GM12878 (cell line): ENCODE results near the gene GLIPR2. TPM values are rescaled to one million over a fixed set of nuclear protein-coding genes. Genes with fewer than 3 reads are reported as not detected.
A peak's percentile ranks its signal among the peaks of the same experiment; 100 is the strongest.

ENCODE experiments used
- BCL11A ChIP-seq: IDR thresholded peaks from 2 replicates; pipeline ENCODE4 v1.6.1; 2011; ENCODE audit warnings: low read depth, low read length
- CBX5 ChIP-seq: sonication (generic); IDR thresholded peaks from 2 replicates; pipeline ENCODE4 v1.6.1; 2016; ENCODE audit warnings: low read depth, moderate library complexity, mild to moderate bottlenecking, inconsistent platforms
- CREB1 ChIP-seq: IDR thresholded peaks from 2 replicates; pipeline ENCODE4 v1.6.1; 2012; ENCODE audit warnings: low read depth, mild to moderate bottlenecking, inconsistent platforms
- CREM ChIP-seq: IDR thresholded peaks from 2 replicates; pipeline ENCODE4 v1.6.1; 2014; ENCODE audit warnings: antibody characterized with exemption, low read depth
- EGR1 ChIP-seq, 2 experiments: IDR thresholded peaks; 1 replicate in 1 of 2; 2 replicates in 1 of 2; pipeline ENCODE4 v1.6.1; 2011 to 2012; ENCODE audit warnings: low read depth in 2 of 2, low read length in 2 of 2, borderline replicate concordance in 1 of 2, mild to moderate bottlenecking in 1 of 2, moderate library complexity in 1 of 2
- EZH2 ChIP-seq: IDR thresholded peaks from 2 replicates; pipeline ENCODE4 v1.6.1; 2012; ENCODE audit warnings: low read depth, mild to moderate bottlenecking, control low read depth, inconsistent platforms, low read length, borderline replicate concordance; ENCODE audit not compliant: control insufficient read depth
- HCFC1 ChIP-seq: fragments of 150-350 bp; IDR thresholded peaks from 2 replicates; pipeline ENCODE4 v1.6.1; 2014; ENCODE audit warnings: low read length
- HDAC6 ChIP-seq: fragments of 200-600 bp; sonication (generic); IDR thresholded peaks from one replicate; pipeline ENCODE4 v1.8.0; 2017; ENCODE audit warnings: antibody characterized with exemption; ENCODE audit not compliant: unreplicated experiment
- MEF2A ChIP-seq: IDR thresholded peaks from 2 replicates; pipeline ENCODE4 v1.6.1; 2011; ENCODE audit warnings: low read depth, mild to moderate bottlenecking, low read length, moderate library complexity; ENCODE audit not compliant: insufficient read depth
- NFIC ChIP-seq: IDR thresholded peaks from 2 replicates; pipeline ENCODE4 v1.6.1; 2012; ENCODE audit warnings: low read depth, mild to moderate bottlenecking, inconsistent platforms, low read length, moderate library complexity
- NFYA ChIP-seq: IDR thresholded peaks from 2 replicates; pipeline ENCODE4 v1.6.1; 2011; ENCODE audit warnings: low read depth, mild to moderate bottlenecking, low read length, improper control_type of control experiment, borderline replicate concordance
- NR2C1 ChIP-seq: fragments of 450-650 bp; IDR thresholded peaks from 2 replicates; pipeline ENCODE4 v1.6.1; 2017; ENCODE audit warnings: antibody characterized with exemption, mild to moderate bottlenecking, moderate library complexity
- RAD51 ChIP-seq: fragments of 450-650 bp; IDR thresholded peaks from 2 replicates; pipeline ENCODE4 v1.6.1; 2016; ENCODE audit warnings: moderate library complexity, mild to moderate bottlenecking, inconsistent platforms
- RUNX3 ChIP-seq: IDR thresholded peaks from 2 replicates; pipeline ENCODE4 v1.6.1; 2012; ENCODE audit warnings: low read length, inconsistent platforms
- SP1 ChIP-seq: IDR thresholded peaks from one replicate; pipeline ENCODE4 v1.6.1; 2011; ENCODE audit warnings: low read depth, low read length
- SUPT20H ChIP-seq: IDR thresholded peaks from 2 replicates; pipeline ENCODE4 v1.6.1; 2011; ENCODE audit warnings: low read depth, mild to moderate bottlenecking, low read length, moderate library complexity, borderline replicate concordance; ENCODE audit not compliant: control insufficient read depth
- YY1 ChIP-seq: IDR thresholded peaks from 2 replicates; pipeline ENCODE4 v1.6.1; 2011; ENCODE audit warnings: low read depth, mild to moderate bottlenecking, low read length
- polyA plus RNA-seq, 11 experiments: library from polyadenylated mRNA; depleted of rRNA in 4 of 11; unstranded in 6 of 11; stranded (reverse) in 5 of 11; fragments of >200 nt; fragmentation: Nextera tagmentation in 4 of 11; fragmentation: Illumina TruSeq in 1 of 11; extraction: Ambion mirVana in 4 of 11; extraction: Trizol in 1 of 11; gene quantifications; 1 replicate in 1 of 11; 2 replicates in 10 of 11; pipeline versions ENCODE4 v1.2.1 to v1.2.3, GENCODE V29; 2011 to 2016; ENCODE audit warnings: inconsistent platforms in 2 of 11, missing spikeins in 2 of 11, low read depth in 1 of 11
- total RNA-seq, 4 experiments: library from RNA; depleted of rRNA in 3 of 4; stranded (reverse); fragments of >200 nt in 3 of 4; fragmentation: Illumina TruSeq in 1 of 4; extraction: Trizol in 1 of 4; gene quantifications; 2 replicates each; pipeline versions ENCODE4 v1.2.1 to v1.2.3, GENCODE V29; 2013 to 2021
- TF ChIP-seq, protein P1 (sequence below): IDR thresholded peaks from 2 replicates; pipeline ENCODE4 v1.6.1; 2011; ENCODE audit warnings: borderline replicate concordance, low read depth, mild to moderate bottlenecking, moderate library complexity, mixed read lengths, low read length; ENCODE audit not compliant: insufficient read depth; ENCODE audit errors: extremely low read length
- TF ChIP-seq, protein P2 (sequence below): fragments of 450-650 bp; formaldehyde crosslinking; IDR thresholded peaks from 2 replicates; pipeline ENCODE4 v1.5.0; 2022; ENCODE audit warnings: mild to moderate bottlenecking, missing genetic modification characterization
- TF ChIP-seq, protein P3 (sequence below): fragments of 450-650 bp; formaldehyde crosslinking; IDR thresholded peaks from 2 replicates; pipeline ENCODE4 v1.4.0; 2022; ENCODE audit warnings: mild to moderate bottlenecking, moderate library complexity
- TF ChIP-seq, protein P4 (sequence below): fragments of 150-350 bp; IDR thresholded peaks from 2 replicates; pipeline ENCODE4 v1.6.1; 2016; ENCODE audit warnings: low read depth, low read length

The GLIPR2 gene
- total and polyA plus RNA-seq, 10 of the 15 experiments (the other 5 are each of a cell fraction or from before 2014, with no cell fraction given) = 0.41 to 3.5 (median 2.2) TPM

DNA sequence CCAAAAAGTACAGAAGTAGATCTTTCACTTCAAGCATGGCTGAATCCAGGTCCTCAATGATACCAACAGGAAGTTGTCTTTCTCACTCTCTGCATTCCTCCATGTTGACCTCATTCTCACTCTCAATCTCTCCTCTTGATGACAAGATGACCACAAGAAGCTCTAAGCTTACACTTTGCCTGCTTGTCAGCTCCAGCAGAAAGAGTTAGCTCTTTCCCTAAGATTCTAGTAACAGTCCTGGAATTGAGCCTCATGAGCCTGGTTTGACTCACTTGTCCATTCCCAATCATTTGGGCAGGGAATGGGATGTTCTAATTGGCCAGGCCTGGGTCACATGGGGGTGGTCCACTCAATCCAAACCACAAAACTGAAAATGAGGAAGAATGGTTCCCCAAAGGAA, 50.9 kb downstream of the GLIPR2 start (continued):
- TF ChIP-seq CREM (peak; percentile 46; the same call in 1 of the 2 replicates), BCL11A (no peak), NFYA (no peak), RAD51 (no peak), CBX5 (no peak), CREB1 (peak; percentile 67; the same call in 1 of the 2 replicates), YY1 (no peak), HCFC1 (no peak), SUPT20H (no peak), NR2C1 (no peak), HDAC6 (no peak), RUNX3 (peak; percentile 76), SP1 (no peak), NFIC (no peak), MEF2A (no peak), EZH2 (no peak), EGR1 (IDR thresholded peaks at IDR 0.05; ENCODE audit: borderline replicate concordance in 1 of 2, low read depth in 2 of 2, low read length in 2 of 2) (no peak)
- TF ChIP-seq, protein P1, sequence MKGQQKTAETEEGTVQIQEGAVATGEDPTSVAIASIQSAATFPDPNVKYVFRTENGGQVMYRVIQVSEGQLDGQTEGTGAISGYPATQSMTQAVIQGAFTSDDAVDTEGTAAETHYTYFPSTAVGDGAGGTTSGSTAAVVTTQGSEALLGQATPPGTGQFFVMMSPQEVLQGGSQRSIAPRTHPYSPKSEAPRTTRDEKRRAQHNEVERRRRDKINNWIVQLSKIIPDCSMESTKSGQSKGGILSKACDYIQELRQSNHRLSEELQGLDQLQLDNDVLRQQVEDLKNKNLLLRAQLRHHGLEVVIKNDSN = peak; percentile 25
- TF ChIP-seq, protein P2, sequence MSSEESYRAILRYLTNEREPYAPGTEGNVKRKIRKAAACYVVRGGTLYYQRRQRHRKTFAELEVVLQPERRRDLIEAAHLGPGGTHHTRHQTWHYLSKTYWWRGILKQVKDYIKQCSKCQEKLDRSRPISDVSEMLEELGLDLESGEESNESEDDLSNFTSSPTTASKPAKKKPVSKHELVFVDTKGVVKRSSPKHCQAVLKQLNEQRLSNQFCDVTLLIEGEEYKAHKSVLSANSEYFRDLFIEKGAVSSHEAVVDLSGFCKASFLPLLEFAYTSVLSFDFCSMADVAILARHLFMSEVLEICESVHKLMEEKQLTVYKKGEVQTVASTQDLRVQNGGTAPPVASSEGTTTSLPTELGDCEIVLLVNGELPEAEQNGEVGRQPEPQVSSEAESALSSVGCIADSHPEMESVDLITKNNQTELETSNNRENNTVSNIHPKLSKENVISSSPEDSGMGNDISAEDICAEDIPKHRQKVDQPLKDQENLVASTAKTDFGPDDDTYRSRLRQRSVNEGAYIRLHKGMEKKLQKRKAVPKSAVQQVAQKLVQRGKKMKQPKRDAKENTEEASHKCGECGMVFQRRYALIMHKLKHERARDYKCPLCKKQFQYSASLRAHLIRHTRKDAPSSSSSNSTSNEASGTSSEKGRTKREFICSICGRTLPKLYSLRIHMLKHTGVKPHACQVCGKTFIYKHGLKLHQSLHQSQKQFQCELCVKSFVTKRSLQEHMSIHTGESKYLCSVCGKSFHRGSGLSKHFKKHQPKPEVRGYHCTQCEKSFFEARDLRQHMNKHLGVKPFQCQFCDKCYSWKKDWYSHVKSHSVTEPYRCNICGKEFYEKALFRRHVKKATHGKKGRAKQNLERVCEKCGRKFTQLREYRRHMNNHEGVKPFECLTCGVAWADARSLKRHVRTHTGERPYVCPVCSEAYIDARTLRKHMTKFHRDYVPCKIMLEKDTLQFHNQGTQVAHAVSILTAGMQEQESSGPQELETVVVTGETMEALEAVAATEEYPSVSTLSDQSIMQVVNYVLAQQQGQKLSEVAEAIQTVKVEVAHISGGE (CRISPR knock-in tag) = no peak
- TF ChIP-seq, protein P3, sequence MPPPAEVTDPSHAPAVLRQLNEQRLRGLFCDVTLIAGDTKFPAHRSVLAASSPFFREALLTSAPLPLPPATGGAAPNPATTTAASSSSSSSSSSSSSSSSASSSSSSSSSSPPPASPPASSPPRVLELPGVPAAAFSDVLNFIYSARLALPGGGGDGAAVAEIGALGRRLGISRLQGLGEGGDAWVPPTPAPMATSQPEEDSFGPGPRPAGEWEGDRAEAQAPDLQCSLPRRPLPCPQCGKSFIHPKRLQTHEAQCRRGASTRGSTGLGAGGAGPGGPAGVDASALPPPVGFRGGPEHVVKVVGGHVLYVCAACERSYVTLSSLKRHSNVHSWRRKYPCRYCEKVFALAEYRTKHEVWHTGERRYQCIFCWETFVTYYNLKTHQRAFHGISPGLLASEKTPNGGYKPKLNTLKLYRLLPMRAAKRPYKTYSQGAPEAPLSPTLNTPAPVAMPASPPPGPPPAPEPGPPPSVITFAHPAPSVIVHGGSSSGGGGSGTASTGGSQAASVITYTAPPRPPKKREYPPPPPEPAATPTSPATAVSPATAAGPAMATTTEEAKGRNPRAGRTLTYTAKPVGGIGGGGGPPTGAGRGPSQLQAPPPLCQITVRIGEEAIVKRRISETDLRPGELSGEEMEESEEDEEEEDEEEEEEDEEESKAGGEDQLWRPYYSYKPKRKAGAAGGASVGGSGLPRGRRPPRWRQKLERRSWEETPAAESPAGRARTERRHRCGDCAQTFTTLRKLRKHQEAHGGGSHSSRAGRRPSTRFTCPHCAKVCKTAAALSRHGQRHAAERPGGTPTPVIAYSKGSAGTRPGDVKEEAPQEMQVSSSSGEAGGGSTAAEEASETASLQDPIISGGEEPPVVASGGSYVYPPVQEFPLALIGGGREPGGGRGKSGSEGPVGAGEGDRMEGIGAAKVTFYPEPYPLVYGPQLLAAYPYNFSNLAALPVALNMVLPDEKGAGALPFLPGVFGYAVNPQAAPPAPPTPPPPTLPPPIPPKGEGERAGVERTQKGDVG (CRISPR knock-in tag) = no peak
- TF ChIP-seq, protein P4, sequence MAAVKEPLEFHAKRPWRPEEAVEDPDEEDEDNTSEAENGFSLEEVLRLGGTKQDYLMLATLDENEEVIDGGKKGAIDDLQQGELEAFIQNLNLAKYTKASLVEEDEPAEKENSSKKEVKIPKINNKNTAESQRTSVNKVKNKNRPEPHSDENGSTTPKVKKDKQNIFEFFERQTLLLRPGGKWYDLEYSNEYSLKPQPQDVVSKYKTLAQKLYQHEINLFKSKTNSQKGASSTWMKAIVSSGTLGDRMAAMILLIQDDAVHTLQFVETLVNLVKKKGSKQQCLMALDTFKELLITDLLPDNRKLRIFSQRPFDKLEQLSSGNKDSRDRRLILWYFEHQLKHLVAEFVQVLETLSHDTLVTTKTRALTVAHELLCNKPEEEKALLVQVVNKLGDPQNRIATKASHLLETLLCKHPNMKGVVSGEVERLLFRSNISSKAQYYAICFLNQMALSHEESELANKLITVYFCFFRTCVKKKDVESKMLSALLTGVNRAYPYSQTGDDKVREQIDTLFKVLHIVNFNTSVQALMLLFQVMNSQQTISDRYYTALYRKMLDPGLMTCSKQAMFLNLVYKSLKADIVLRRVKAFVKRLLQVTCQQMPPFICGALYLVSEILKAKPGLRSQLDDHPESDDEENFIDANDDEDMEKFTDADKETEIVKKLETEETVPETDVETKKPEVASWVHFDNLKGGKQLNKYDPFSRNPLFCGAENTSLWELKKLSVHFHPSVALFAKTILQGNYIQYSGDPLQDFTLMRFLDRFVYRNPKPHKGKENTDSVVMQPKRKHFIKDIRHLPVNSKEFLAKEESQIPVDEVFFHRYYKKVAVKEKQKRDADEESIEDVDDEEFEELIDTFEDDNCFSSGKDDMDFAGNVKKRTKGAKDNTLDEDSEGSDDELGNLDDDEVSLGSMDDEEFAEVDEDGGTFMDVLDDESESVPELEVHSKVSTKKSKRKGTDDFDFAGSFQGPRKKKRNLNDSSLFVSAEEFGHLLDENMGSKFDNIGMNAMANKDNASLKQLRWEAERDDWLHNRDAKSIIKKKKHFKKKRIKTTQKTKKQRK = no peak
